Measurements from ENCODE around the gene FOXC2.

Gene FOXC2

DNA sequence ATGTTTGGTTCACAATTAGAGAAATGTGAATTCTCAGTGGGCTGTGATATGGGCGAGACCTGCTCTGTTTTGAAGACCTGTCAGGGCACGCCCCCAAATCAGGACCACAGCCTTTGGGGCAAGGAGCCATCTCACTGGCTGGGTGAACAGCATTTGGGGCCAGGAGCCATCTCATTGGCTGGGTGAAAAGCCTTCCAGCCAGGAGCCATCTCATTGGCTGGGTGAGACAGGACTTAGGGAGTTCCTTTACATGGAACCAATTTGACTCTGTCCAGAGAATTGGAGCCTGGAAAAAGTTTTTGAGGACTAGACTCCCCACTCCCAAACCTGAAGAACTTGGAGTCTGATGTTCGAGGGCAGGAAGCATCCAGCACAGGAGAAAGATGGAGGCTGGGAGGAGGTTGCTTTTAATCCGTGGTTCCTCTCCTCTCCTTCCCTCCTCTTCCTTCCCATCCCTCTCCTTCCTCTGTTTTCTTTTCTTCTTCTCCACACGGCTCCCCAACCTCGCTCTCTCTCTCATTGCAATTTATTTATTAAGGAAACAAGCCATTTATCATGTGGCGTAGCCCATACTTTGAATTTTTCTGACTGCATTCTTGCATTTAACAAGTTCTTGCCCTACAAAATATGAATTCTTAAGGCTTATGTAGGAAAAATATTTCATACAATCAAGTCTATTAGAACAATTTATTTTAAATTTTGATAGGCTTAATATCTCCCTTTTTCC is 31.4 kb downstream of the FOXC2 start:
- intact Hi-C loops (cut with DNase I; ENCODE audit: low total_unique reads), result no loop called here
- Histone ChIP-seq H3K4me3 (peak overlapping the region; percentile 21 to 34), H3K4me1 (peaks cover 0 to 100% (median 50%) of the 10 kb centered on the region in 4 donors), H3K27me3 (no peaks in the 10 kb centered on the region), H3K9me3 (no peaks in the 10 kb centered on the region), H3K27ac (peak overlapping the region; percentile 72 to 80), H3K36me3 (no peaks in the 10 kb centered on the region)
- DNase-seq, result peak; percentile 57 to 81
- TF ChIP-seq, protein P1, sequence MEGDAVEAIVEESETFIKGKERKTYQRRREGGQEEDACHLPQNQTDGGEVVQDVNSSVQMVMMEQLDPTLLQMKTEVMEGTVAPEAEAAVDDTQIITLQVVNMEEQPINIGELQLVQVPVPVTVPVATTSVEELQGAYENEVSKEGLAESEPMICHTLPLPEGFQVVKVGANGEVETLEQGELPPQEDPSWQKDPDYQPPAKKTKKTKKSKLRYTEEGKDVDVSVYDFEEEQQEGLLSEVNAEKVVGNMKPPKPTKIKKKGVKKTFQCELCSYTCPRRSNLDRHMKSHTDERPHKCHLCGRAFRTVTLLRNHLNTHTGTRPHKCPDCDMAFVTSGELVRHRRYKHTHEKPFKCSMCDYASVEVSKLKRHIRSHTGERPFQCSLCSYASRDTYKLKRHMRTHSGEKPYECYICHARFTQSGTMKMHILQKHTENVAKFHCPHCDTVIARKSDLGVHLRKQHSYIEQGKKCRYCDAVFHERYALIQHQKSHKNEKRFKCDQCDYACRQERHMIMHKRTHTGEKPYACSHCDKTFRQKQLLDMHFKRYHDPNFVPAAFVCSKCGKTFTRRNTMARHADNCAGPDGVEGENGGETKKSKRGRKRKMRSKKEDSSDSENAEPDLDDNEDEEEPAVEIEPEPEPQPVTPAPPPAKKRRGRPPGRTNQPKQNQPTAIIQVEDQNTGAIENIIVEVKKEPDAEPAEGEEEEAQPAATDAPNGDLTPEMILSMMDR (IDR thresholded peaks at IDR 0.05), result no peak

DNA sequence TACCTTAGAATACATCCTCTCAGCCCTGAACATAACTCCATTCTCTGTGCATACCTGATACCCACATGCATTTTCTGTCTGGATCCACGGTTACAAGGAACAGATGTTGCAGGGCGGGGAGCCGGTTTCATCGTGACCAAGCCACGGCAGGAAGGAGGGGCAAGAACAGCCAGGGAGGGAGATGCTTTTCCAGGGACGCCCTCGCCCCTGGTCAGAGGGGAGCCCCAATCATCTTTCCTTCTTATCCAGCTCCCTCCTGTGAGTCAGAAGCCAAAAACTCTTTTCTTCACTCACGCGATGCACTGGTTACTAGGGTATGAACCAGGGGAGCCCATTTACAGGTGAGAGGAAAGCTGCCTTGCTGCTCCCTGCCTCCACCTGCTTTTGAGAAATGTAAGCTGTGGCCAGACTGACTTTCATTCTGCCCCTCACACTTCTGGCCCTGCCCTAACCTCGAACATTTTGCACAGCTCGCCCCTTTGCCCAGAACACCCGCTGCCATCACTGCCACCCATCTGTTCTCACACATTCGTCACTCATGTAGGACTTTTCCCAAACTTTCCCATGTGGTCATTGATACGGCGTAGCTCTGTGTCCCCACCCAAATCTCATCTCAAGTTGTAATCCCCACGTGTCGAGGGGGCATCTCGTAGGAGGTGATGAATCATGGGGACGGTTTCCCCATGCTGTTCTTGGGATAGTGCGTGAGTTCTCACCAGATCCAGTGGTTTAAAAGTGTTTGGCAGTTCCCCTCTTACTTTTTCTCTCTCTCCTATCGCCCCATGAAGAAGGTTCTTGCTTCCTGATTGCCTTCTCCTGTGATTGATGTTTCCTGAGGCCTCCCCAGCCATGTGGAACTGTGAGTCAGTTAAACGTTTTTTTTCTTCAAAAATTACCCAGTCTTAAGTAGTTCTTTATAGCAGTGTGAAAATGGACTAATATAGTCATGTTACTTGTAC is 32.3 kb downstream of the FOXC2 start:
- no peaks in the 10 kb centered on the region for H3K9me3 ChIP-seq
- peak overlapping the region; percentile 72 to 80 for H3K27ac ChIP-seq
- H3K4me3 ChIP-seq, result peak overlapping the region; percentile 21 to 34
- DNase-seq, result peak in 1 of 2 donors; percentile 62
- intact Hi-C loops (cut with DNase I; ENCODE audit: low total_unique reads), result no loop called here
- TF ChIP-seq, protein P1 (IDR thresholded peaks at IDR 0.05), result no peak
- no peaks in the 10 kb centered on the region for H3K36me3 ChIP-seq
- peaks cover 0 to 93% (median 43%) of the 10 kb centered on the region in 4 donors for H3K4me1 ChIP-seq
- no peaks in the 10 kb centered on the region for H3K27me3 ChIP-seq

DNA sequence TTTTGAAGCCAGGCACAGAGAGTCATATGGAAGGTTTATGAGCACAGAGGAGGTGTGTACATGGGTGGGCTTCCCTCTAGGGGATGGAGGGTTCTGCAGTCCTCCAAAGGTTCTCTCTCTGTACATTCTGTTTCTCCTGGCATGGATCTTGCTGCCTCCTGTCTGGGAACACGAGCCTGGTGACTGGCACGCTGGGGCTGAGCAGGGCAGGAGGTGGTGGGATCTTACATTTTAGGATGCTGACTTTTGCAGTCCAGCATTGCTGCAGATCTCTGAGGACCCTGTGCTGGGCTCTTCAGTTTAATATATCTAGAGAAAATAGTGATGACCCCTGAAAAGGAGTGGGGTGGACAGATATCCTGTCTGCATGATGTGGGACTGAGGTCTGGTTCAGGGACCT is 34.7 kb downstream of the FOXC2 start:
- intact Hi-C loops (cut with DNase I; ENCODE audit: low total_unique reads), result no loop called here
- H3K4me1 ChIP-seq, result peaks cover 0 to 68% (median 25%) of the 10 kb centered on the region in 4 donors
- peak overlapping the region; percentile 72 to 80 for H3K27ac ChIP-seq
- TF ChIP-seq, protein P1 (IDR thresholded peaks at IDR 0.05), result no peak
- H3K9me3 ChIP-seq, result no peaks in the 10 kb centered on the region
- no peaks in the 10 kb centered on the region for H3K36me3 ChIP-seq
- peak in 1 of 2 donors; percentile 64 for DNase-seq
- H3K27me3 ChIP-seq, result no peaks in the 10 kb centered on the region
- H3K4me3 ChIP-seq, result no peak overlapping the region

DNA sequence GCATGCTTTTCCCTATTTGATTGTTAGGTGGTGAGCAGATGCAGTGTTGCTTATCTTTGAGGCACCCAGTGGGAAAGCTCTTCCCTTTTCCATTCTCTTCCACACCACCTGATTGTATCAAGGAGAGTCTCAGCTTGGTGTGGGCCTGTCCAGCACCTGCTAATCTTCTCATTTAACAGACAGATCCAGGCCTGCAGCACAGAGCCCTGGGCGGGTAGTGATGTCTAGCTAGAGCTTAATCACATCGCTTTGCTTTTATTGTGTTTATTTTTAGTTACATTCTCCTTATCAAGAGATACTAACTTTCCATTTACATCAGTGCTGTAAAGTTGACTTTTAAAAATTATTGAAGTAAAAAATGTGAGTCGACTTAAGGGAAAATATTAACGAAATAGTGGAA is 35.9 kb downstream of the FOXC2 start:
- DNase-seq, result peak in 1 of 2 donors; percentile 19
- H3K4me3 ChIP-seq, result no peak overlapping the region
- intact Hi-C loops (cut with DNase I; ENCODE audit: low total_unique reads), result no loop called here
- no peaks in the 10 kb centered on the region for H3K36me3 ChIP-seq
- H3K27ac ChIP-seq, result peak overlapping the region; percentile 72 to 80
- no peaks in the 10 kb centered on the region for H3K27me3 ChIP-seq
- H3K4me1 ChIP-seq, result peaks cover 0 to 56% (median 15%) of the 10 kb centered on the region in 4 donors
- TF ChIP-seq, protein P1 (IDR thresholded peaks at IDR 0.05), result no peak
- no peaks in the 10 kb centered on the region for H3K9me3 ChIP-seq

DNA sequence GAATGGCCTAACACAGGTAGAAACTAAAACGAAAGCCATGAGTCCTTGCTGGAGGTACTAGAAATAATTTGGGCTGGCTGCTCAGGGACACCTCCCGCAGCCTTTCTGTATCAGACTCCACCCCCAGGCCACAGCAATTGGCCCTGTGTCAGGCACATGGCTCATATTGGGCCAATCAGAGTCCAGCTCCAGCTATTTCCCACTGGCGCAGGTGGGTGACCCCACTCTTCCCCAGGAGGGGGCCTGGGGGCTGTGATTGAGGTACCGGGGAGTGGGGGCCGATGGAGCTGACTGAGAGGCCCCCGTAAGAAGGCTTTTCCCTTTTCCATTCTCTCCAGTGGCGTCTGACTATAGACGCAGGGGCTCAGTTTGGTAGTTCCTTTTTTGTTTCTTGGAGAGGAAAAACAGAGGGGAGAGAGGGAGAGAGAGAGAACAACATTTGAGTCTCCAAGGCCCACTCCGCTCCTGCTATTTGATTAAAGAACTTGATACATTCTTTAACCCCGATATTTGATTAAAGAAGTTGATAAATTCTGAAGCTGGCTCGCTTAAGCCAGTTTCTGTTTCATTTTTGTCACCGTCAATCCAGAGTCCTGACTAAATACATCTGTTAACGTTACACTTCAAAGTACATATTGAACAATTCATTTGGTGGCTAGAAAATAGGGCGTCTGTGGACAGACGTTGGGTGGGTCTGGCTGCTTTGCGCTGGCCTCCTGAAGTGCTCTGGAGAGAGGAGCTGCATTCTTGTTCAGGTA is 38.0 kb downstream of the FOXC2 start:
- intact Hi-C loops (cut with DNase I; ENCODE audit: low total_unique reads), result no loop called here

More for the DNA sequence above, 38.0 kb downstream of the FOXC2 start:
- H3K4me1 ChIP-seq, result peaks cover 0 to 55% (median 27%) of the 10 kb centered on the region in 4 donors
- H3K27ac ChIP-seq, result peak overlapping the region in 1 of 2 donors; percentile 38
- no peaks in the 10 kb centered on the region for H3K27me3 ChIP-seq
- TF ChIP-seq, protein P1 (IDR thresholded peaks at IDR 0.05), result no peak
- no peak overlapping the region for H3K4me3 ChIP-seq
- no peaks in the 10 kb centered on the region for H3K36me3 ChIP-seq
- no peaks in the 10 kb centered on the region for H3K9me3 ChIP-seq
- peak in 1 of 2 donors; percentile 34 for DNase-seq

Measured in tibial artery (tissue), 4 donors.